HCT116 (cell line): ENCODE results near the gene DOK1. TPM values are rescaled to one million over a fixed set of nuclear protein-coding genes. Genes with fewer than 3 reads are reported as not detected.

Experiments used
- ATAC-seq: fragments of 200-7000 bp; cut with Tn5 transposase; 2 replicates; pipeline ENCODE4 v1.9.1; 2020; ENCODE audit warnings: mild to moderate bottlenecking, moderate library complexity
- BruUV-seq: library from RNA; stranded (reverse); fragments of 400-500 nt; replicated peaks from 2 replicates; lab custom pipeline; 2021; lab: Mats Ljungman, UMichigan
- CTCF ChIA-PET: fragments of 300-600 bp; sonication (Branson Sonifier 250); formaldehyde crosslinking; loops from one replicate; lab custom pipeline; 2021; ENCODE audit warnings: antibody characterized with exemption; lab: Charles Lee
- POLR2A ChIA-PET: fragments of 300-600, 350-600 bp; sonication (Branson Sonifier 250); formaldehyde crosslinking; loops from one replicate; lab custom pipeline; 2021; ENCODE audit warnings: antibody characterized with exemption; lab: Charles Lee
- RAD21 ChIA-PET, 2 experiments: fragments of 300-600 bp; sonication (Branson Sonifier 250); formaldehyde crosslinking; loops; one replicate each; lab custom pipeline; 2023; ENCODE audit warnings: low total read pairs in 2 of 2; ENCODE audit not compliant: uncharacterized antibody in 2 of 2, unreplicated experiment in 2 of 2, low non-redundant PET in 1 of 2; lab: Charles Lee
- DNase-seq: peaks from one replicate; pipeline ENCODE4 v3.0.0-alpha.2; 2010; ENCODE audit warnings: low read depth, low spot score
- H2AFZ ChIP-seq: fragments of 200-600 bp; shearing (Covaris generic), sonication (generic); 2 replicates; pipeline ENCODE4 v1.6.1; 2017; ENCODE audit warnings: low read depth, mixed run types, mixed read lengths, antibody characterized with exemption, low read length; ENCODE audit not compliant: poor library complexity, severe bottlenecking
- H3K27ac ChIP-seq: 2 replicates; pipeline ENCODE4 v1.5.1; 2012; ENCODE audit warnings: low read depth, low read length
- H3K27me3 ChIP-seq: fragments of 200-600 bp; sonication (generic); 2 replicates; pipeline ENCODE4 v1.6.1; 2016; ENCODE audit warnings: mixed run types, low read length, mixed read lengths; ENCODE audit not compliant: insufficient read depth
- H3K36me3 ChIP-seq, 2 experiments: fragments of 200-500 bp in 1 of 2; fragments of 200-600 bp in 1 of 2; sonication (Bioruptor generic) in 1 of 2; sonication (generic) in 1 of 2; 2 replicates each; pipeline versions ENCODE4 v1.5.1 to v1.6.1; 2014 to 2016; ENCODE audit warnings: low read length in 2 of 2, inconsistent platforms in 1 of 2, mixed read lengths in 1 of 2, mixed run types in 1 of 2; ENCODE audit not compliant: insufficient read depth in 2 of 2, control insufficient read depth in 1 of 2
- H3K4me1 ChIP-seq, 2 experiments: fragments of 200-600 bp in 1 of 2; sonication (generic) in 1 of 2; 2 replicates each; pipeline versions ENCODE4 v1.5.1 to v1.6.1; 2012 to 2017; ENCODE audit warnings: low read length in 2 of 2, inconsistent platforms in 1 of 2, mild to moderate bottlenecking in 1 of 2, mixed read lengths in 1 of 2, mixed run types in 1 of 2, moderate library complexity in 1 of 2; ENCODE audit not compliant: insufficient read depth in 2 of 2, control insufficient read depth in 1 of 2
- H3K4me2 ChIP-seq: fragments of 200-600 bp; sonication (generic); 2 replicates; pipeline ENCODE4 v1.6.1; 2017; ENCODE audit warnings: mixed run types, low read length, mixed read lengths
- H3K4me3 ChIP-seq, 2 experiments: fragments of 200-600 bp in 1 of 2; sonication (generic) in 1 of 2; replicated peaks in 1 of 2; 2 replicates each; pipeline ENCODE4 v1.5.1; 2011 to 2016; ENCODE audit warnings: low read length in 2 of 2, control low read depth in 1 of 2, low read depth in 1 of 2, mild to moderate bottlenecking in 1 of 2, mixed read lengths in 1 of 2, mixed run types in 1 of 2
- H3K79me2 ChIP-seq: fragments of 200-600 bp; sonication (generic); 2 replicates; pipeline ENCODE4 v1.6.1; 2017; ENCODE audit warnings: mild to moderate bottlenecking, mixed run types, low read length, moderate library complexity, mixed read lengths; ENCODE audit not compliant: insufficient read depth
- H3K9ac ChIP-seq: fragments of 200-600 bp; sonication (generic); 2 replicates; pipeline ENCODE4 v1.6.1; 2016; ENCODE audit warnings: low read length, mixed read lengths
- H3K9me2 ChIP-seq: fragments of 200-600 bp; sonication (generic), shearing (Covaris generic); 2 replicates; pipeline ENCODE4 v1.6.1; 2017; ENCODE audit warnings: mixed run types, mild to moderate bottlenecking, moderate library complexity; ENCODE audit not compliant: insufficient read depth
- H3K9me3 ChIP-seq, 2 experiments: fragments of 200-500 bp in 1 of 2; fragments of 200-600 bp in 1 of 2; sonication (Bioruptor generic) in 1 of 2; sonication (generic) in 1 of 2; 2 replicates each; pipeline ENCODE4 v1.6.1; 2014 to 2017; ENCODE audit warnings: low read length in 2 of 2, mixed read lengths in 2 of 2, inconsistent platforms in 1 of 2, low read depth in 1 of 2, mild to moderate bottlenecking in 1 of 2, mixed run types in 1 of 2, moderate library complexity in 1 of 2; ENCODE audit not compliant: control insufficient read depth in 1 of 2, insufficient read depth in 1 of 2
- H4K20me1 ChIP-seq: fragments of 200-600 bp; sonication (generic), shearing (Covaris generic); 2 replicates; pipeline ENCODE4 v1.6.1; 2017; ENCODE audit warnings: mixed run types, mild to moderate bottlenecking, moderate library complexity; ENCODE audit not compliant: insufficient read depth
- CBX3 ChIP-seq: IDR thresholded peaks from 2 replicates; pipeline ENCODE4 v1.6.1; 2012; ENCODE audit warnings: low read depth
- CEBPB ChIP-seq: IDR thresholded peaks from 2 replicates; pipeline ENCODE4 v1.6.1; 2012; ENCODE audit warnings: low read depth
- EGR1 ChIP-seq: IDR thresholded peaks from 2 replicates; pipeline ENCODE4 v1.6.1; 2012; ENCODE audit warnings: low read depth
- EZH2phosphoT487 ChIP-seq: fragments of 200-600 bp; IDR thresholded peaks from 2 replicates; pipeline ENCODE4 v1.6.1; 2018; ENCODE audit warnings: antibody characterized with exemption, borderline replicate concordance
- MAX ChIP-seq: IDR thresholded peaks from 2 replicates; pipeline ENCODE4 v1.6.1; 2012
- SIN3A ChIP-seq: IDR thresholded peaks from 2 replicates; pipeline ENCODE4 v1.6.1; 2012; ENCODE audit warnings: low read depth
- SP1 ChIP-seq: IDR thresholded peaks from 2 replicates; pipeline ENCODE4 v1.6.1; 2012; ENCODE audit warnings: low read depth
- ZFX ChIP-seq: fragments of 450-650 bp; IDR thresholded peaks from 2 replicates; pipeline ENCODE4 v1.6.1; 2017
- intact Hi-C: fragments of 100-400 bp; cut with micrococcal nuclease; formaldehyde crosslinking; loops from 2 replicates; pipeline ENCODE4 v1.10.0; 2022
- total RNA-seq: library from RNA; stranded (reverse); gene quantifications from one replicate; pipeline ENCODE4 v1.2.1, GENCODE V29; 2021; ENCODE audit not compliant: unreplicated experiment
- TF ChIP-seq, protein P1 (sequence below), 3 experiments: fragments of 200-600 bp in 1 of 3; sonication (generic) in 1 of 3; IDR thresholded peaks in 2 of 3; conservative IDR thresholded peaks in 1 of 3; 2 replicates each; pipeline ENCODE4 v1.5.1; 2012 to 2017; ENCODE audit warnings: low read depth in 2 of 3, low read length in 2 of 3, antibody characterized with exemption in 1 of 3, borderline replicate concordance in 1 of 3, control low read depth in 1 of 3, mild to moderate bottlenecking in 1 of 3, mixed read lengths in 1 of 3, mixed run types in 1 of 3, moderate library complexity in 1 of 3; ENCODE audit not compliant: insufficient read depth in 1 of 3

Gene DOK1
- total RNA-seq, 1 experiment from 2014 or later: 18.8 TPM

GRCh38 chr2:74514368-74515270 is 39.9 kb upstream of the DOK1 start, which contains the start of gene TLX2:
Gene TLX2 (plus strand): TSS chr2:74514450. CDS start chr2:74514807, 357 bp downstream.
- Histone ChIP-seq H3K4me1 (no peaks in the 10 kb centered on the region), H3K4me3 (no peak within 1 kb of the TSS), H3K9ac (no peak within 1 kb of the TSS), H3K27me3 (no peaks in the 10 kb centered on the region), H4K20me1 (no peaks in the 10 kb centered on the region), H3K4me2 (no peak within 1 kb of the TSS), H3K9me3 (no peaks in the 10 kb centered on the region), H2AFZ (no peak within 1 kb of the TSS), H3K79me2 (no peaks in the 10 kb centered on the region), H3K9me2 (no peaks in the 10 kb centered on the region), H3K27ac (no peak within 1 kb of the TSS), H3K36me3 (no peaks in the 10 kb centered on the region)
- intact Hi-C loops: no loop called here
- TF ChIP-seq, protein P1, sequence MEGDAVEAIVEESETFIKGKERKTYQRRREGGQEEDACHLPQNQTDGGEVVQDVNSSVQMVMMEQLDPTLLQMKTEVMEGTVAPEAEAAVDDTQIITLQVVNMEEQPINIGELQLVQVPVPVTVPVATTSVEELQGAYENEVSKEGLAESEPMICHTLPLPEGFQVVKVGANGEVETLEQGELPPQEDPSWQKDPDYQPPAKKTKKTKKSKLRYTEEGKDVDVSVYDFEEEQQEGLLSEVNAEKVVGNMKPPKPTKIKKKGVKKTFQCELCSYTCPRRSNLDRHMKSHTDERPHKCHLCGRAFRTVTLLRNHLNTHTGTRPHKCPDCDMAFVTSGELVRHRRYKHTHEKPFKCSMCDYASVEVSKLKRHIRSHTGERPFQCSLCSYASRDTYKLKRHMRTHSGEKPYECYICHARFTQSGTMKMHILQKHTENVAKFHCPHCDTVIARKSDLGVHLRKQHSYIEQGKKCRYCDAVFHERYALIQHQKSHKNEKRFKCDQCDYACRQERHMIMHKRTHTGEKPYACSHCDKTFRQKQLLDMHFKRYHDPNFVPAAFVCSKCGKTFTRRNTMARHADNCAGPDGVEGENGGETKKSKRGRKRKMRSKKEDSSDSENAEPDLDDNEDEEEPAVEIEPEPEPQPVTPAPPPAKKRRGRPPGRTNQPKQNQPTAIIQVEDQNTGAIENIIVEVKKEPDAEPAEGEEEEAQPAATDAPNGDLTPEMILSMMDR (IDR thresholded peaks at IDR 0.05 in 2 of 3, conservative IDR thresholded peaks at IDR 0.05 in 1 of 3; ENCODE audit: borderline replicate concordance in 1 of 3, insufficient read depth in 1 of 3, low read depth in 2 of 3, low read length in 2 of 3): no peak
- TF ChIP-seq CBX3 (no peak), CEBPB (no peak), ZFX (no peak), SP1 (no peak), MAX (no peak), EGR1 (no peak), SIN3A (no peak), EZH2phosphoT487 (no peak)
- POLR2A ChIA-PET: no interaction called here
- RAD21 ChIA-PET: no interaction called here
- CTCF ChIA-PET: interaction anchor here (0.7 kb wide), 1 partner anchor 135 kb away, joined by 4 read pairs; no protein-coding TSS in a partner anchor
- ATAC-seq: no peak
- no TSS peak for BruUV-seq
- DNase-seq: no peak
